H1 (cell line): ENCODE results near the gene VPREB1.

ENCODE experiments used
- ASH2L ChIP-seq: fragments of 200-600, 300-600 bp; sonication (generic); IDR thresholded peaks from one replicate; pipeline ENCODE4 v1.7.1; 2017; ENCODE audit warnings: low read length
- BRCA1 ChIP-seq: IDR thresholded peaks from 2 replicates; pipeline ENCODE4 v1.6.1; 2012; ENCODE audit warnings: low read depth, low read length, improper control_type of control experiment
- CBX5 ChIP-seq: fragments of 300-800, 300-1000 bp; sonication (generic); IDR thresholded peaks from 2 replicates; pipeline ENCODE4 v1.7.1; 2016; ENCODE audit warnings: antibody characterized with exemption, low read length, low read depth
- CTCF ChIP-seq, 3 experiments: IDR thresholded peaks; 1 replicate in 2 of 3; 2 replicates in 1 of 3; pipeline versions ENCODE4 v1.5.1 to v1.6.1; 2011; ENCODE audit warnings: low read length in 3 of 3, mild to moderate bottlenecking in 3 of 3, inconsistent platforms in 2 of 3, low read depth in 1 of 3, moderate library complexity in 1 of 3; ENCODE audit not compliant: insufficient read depth in 1 of 3; ENCODE audit errors: control extremely low read depth in 1 of 3
- EGR1 ChIP-seq: IDR thresholded peaks from 2 replicates; pipeline ENCODE4 v1.6.1; 2011; ENCODE audit warnings: low read depth, low read length, borderline replicate concordance
- GABPA ChIP-seq: IDR thresholded peaks from 2 replicates; pipeline ENCODE4 v1.6.1; 2011; ENCODE audit warnings: mild to moderate bottlenecking, low read length, moderate library complexity, borderline replicate concordance; ENCODE audit not compliant: insufficient read depth
- JUND ChIP-seq: IDR thresholded peaks from 2 replicates; pipeline ENCODE4 v1.6.1; 2011; ENCODE audit warnings: mild to moderate bottlenecking, improper control_type of control experiment, low read length
- POLR2A ChIP-seq, 2 experiments: IDR thresholded peaks; 1 replicate in 1 of 2; 2 replicates in 1 of 2; pipeline ENCODE4 v1.6.1; 2011; ENCODE audit warnings: low read depth in 2 of 2, low read length in 2 of 2, mild to moderate bottlenecking in 2 of 2; ENCODE audit errors: control extremely low read depth in 1 of 2
- POLR2AphosphoS5 ChIP-seq: IDR thresholded peaks from 2 replicates; pipeline ENCODE4 v1.6.1; 2011; ENCODE audit warnings: low read depth, low read length
- TF ChIP-seq, protein P1 (sequence below): IDR thresholded peaks from 2 replicates; pipeline ENCODE4 v1.6.1; 2012; ENCODE audit warnings: inconsistent platforms

GRCh38 chr22:22207845-22208564, 36.6 kb upstream of the VPREB1 start:
- TF ChIP-seq BRCA1 (no peak), CTCF (IDR thresholded peaks at IDR 0.05; ENCODE audit: control extremely low read depth in 1 of 3, insufficient read depth in 1 of 3, low read depth in 1 of 3, low read length in 3 of 3) (peak; percentile 74 to 86 (median 81)), POLR2A (IDR thresholded peaks at IDR 0.05; ENCODE audit: control extremely low read depth in 1 of 2, low read depth in 2 of 2, low read length in 2 of 2) (no peak), JUND (no peak), POLR2AphosphoS5 (no peak), ASH2L (no peak), CBX5 (no peak), GABPA (no peak), EGR1 (no peak)
- TF ChIP-seq, protein P1, sequence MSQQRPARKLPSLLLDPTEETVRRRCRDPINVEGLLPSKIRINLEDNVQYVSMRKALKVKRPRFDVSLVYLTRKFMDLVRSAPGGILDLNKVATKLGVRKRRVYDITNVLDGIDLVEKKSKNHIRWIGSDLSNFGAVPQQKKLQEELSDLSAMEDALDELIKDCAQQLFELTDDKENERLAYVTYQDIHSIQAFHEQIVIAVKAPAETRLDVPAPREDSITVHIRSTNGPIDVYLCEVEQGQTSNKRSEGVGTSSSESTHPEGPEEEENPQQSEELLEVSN, result no peak
